Spleen (tissue), 11 donors: Measurements from ENCODE around the gene LPP. TPM values are rescaled to one million over a fixed set of nuclear protein-coding genes. Genes with fewer than 3 reads are reported as not detected.

Experiments
- DNase-seq: peaks from one replicate; pipeline ENCODE4 v3.0.0-alpha.2; 2020
- H3K27ac ChIP-seq, 8 donors: fragments of 200-600 bp; sonication (generic) in 7 of 8; 1 replicate in 4 of 8; 2 replicates in 4 of 8; pipeline versions ENCODE4 v1.5.0 to v1.8.0; 2016 to 2021; ENCODE audit warnings: inconsistent platforms in 4 of 8, mild to moderate bottlenecking in 4 of 8, moderate library complexity in 1 of 8
- H3K27me3 ChIP-seq, 7 donors: fragments of 200-600 bp; sonication (generic) in 6 of 7; replicated peaks in 1 of 7; 1 replicate in 4 of 7; 2 replicates in 3 of 7; pipeline versions ENCODE4 v1.5.0 to v1.8.0; 2016 to 2021; ENCODE audit warnings: inconsistent platforms in 3 of 7, mild to moderate bottlenecking in 1 of 7
- H3K36me3 ChIP-seq, 6 donors: fragments of 200-600 bp; sonication (generic) in 5 of 6; 1 replicate in 4 of 6; 2 replicates in 2 of 6; pipeline versions ENCODE4 v1.5.0 to v1.8.0; 2016 to 2021; ENCODE audit warnings: inconsistent platforms in 2 of 6
- H3K4me1 ChIP-seq, 6 donors: fragments of 200-600 bp; sonication (generic) in 5 of 6; 1 replicate in 3 of 6; 2 replicates in 3 of 6; pipeline versions ENCODE4 v1.5.0 to v1.8.0; 2016 to 2021; ENCODE audit warnings: inconsistent platforms in 3 of 6
- H3K4me3 ChIP-seq, 8 donors: fragments of 200-600 bp; sonication (generic) in 7 of 8; 1 replicate in 4 of 8; 2 replicates in 4 of 8; pipeline versions ENCODE4 v1.5.0 to v1.8.0; 2016 to 2021; ENCODE audit warnings: inconsistent platforms in 4 of 8, mild to moderate bottlenecking in 4 of 8, moderate library complexity in 2 of 8
- H3K9me3 ChIP-seq, 8 donors: fragments of 200-600 bp; sonication (generic) in 7 of 8; 1 replicate in 4 of 8; 2 replicates in 4 of 8; pipeline versions ENCODE4 v1.5.0 to v1.8.0; 2016 to 2021; ENCODE audit warnings: inconsistent platforms in 4 of 8
- CTCF ChIP-seq, 11 experiments: fragments of 200-600 bp in 7 of 11; fragments of 450-650 bp in 4 of 11; sonication (generic) in 4 of 11; IDR thresholded peaks in 8 of 11; conservative IDR thresholded peaks in 3 of 11; 1 replicate in 7 of 11; 2 replicates in 4 of 11; pipeline versions ENCODE4 v1.4.0 to v1.8.0; 2016 to 2021; ENCODE audit warnings: antibody characterized with exemption in 11 of 11, inconsistent platforms in 4 of 11, mild to moderate bottlenecking in 1 of 11
- POLR2A ChIP-seq, 3 donors: fragments of 450-650 bp; IDR thresholded peaks; one replicate each; pipeline ENCODE4 v1.5.1; 2017; ENCODE audit warnings: antibody characterized with exemption in 3 of 3, mild to moderate bottlenecking in 1 of 3
- POLR2AphosphoS5 ChIP-seq, 3 donors: sonication (generic); formaldehyde crosslinking; IDR thresholded peaks; one replicate each; pipeline ENCODE4 v1.5.1; 2017; ENCODE audit warnings: antibody characterized with exemption in 3 of 3
- WGBS, 5 donors: extraction: QIAGEN DNeasy Blood & Tissue Kit in 3 of 5; methylation state at CpG; one replicate each; pipeline versions ENCODE4 v1.1.5 to v1.1.7; 2013 to 2018; 5-methylcytosine and 5-hydroxymethylcytosine counted together
- intact Hi-C: fragments of 100-400 bp; cut with DNase I; formaldehyde crosslinking; loops from one replicate; pipeline ENCODE4 v1.15.0; 2023; ENCODE audit warnings: low total_unique reads
- polyA plus RNA-seq, 3 donors: library from polyadenylated mRNA; stranded (reverse); fragments of 200-250 nt; gene quantifications; one replicate each; pipeline ENCODE4 v1.2.1, GENCODE V29; 2013
- total RNA-seq, 7 donors: library from RNA; depleted of rRNA in 3 of 7; stranded (reverse); fragments of >200 nt in 3 of 7; fragmentation: NEBNext Ultra II Directional in 4 of 7; extraction: Animal tissue kit (Norgen Biotek cat#: 25700) in 4 of 7; gene quantifications; one replicate each; pipeline versions ENCODE4 v1.1.0 to v1.2.1, GENCODE V29; 2016 to 2021
- donor health status: healthy with polysubstance abuse.
- donor health status: DM: no; HTN: no; CAD: no; lungs with moderate emphysema.
- donor health status: DM: no; HTN: no; CAD: no.
- donor health status: Bipolar disorder and iron deficiency.
- donor health status: healthy.
- donor health status: DM: no; HTN: no; CAD: no.
- donor health status: DM: yes; HTN: yes; CAD: no.

Gene LPP
- total and polyA plus RNA-seq, 10 donors: 2.4 to 270 (median 156) TPM

GRCh38 chr3:188807006-188807405 is 653.0 kb downstream of the LPP start:
- Histone ChIP-seq H3K9me3 (peaks cover 0 to 40% (median 35%) of the 10 kb centered on the region in 8 donors), H3K4me3 (no peak overlapping the region), H3K36me3 (peaks cover 0 to 15% (median 0%) of the 10 kb centered on the region in 6 donors), H3K27ac (no peak overlapping the region), H3K4me1 (no peaks in the 10 kb centered on the region), H3K27me3 (no peaks in the 10 kb centered on the region)
- intact Hi-C loops: no loop called here
- no peak for DNase-seq
- 96 to 98% (median 98%) methylated on average over 1 of the region's 1 CpG for WGBS, 5 donors
- TF ChIP-seq CTCF (IDR thresholded peaks at IDR 0.05 in 8 of 11, conservative IDR thresholded peaks at IDR 0.05 in 3 of 11) (no peak), POLR2A (IDR thresholded peaks at IDR 0.05) (no peak), POLR2AphosphoS5 (IDR thresholded peaks at IDR 0.05) (no peak)

- 87 to 100% (median 91%) methylated on average over 1 of the region's 1 CpG for WGBS, 5 donors
- intact Hi-C loops: no loop called here
- Histone ChIP-seq H3K4me1 (no peaks in the 10 kb centered on the region), H3K4me3 (no peak overlapping the region), H3K27me3 (no peaks in the 10 kb centered on the region), H3K27ac (no peak overlapping the region), H3K9me3 (peaks cover 0 to 23% (median 20%) of the 10 kb centered on the region in 8 donors), H3K36me3 (peaks cover 0 to 15% (median 0%) of the 10 kb centered on the region in 6 donors)
- TF ChIP-seq CTCF (IDR thresholded peaks at IDR 0.05 in 8 of 11, conservative IDR thresholded peaks at IDR 0.05 in 3 of 11): no peak
- no peak for TF ChIP-seq POLR2A (IDR thresholded peaks at IDR 0.05)
- TF ChIP-seq POLR2AphosphoS5 (IDR thresholded peaks at IDR 0.05): no peak
- DNase-seq: no peak
Observed at GRCh38 chr3:188812198-188812597, 658.2 kb downstream of the LPP start.

GRCh38 chr3:188814581-188814980 is 660.6 kb downstream of the LPP start:
- DNase-seq: no peak
- no peaks in the 10 kb centered on the region for H3K36me3 ChIP-seq
- intact Hi-C loops: no loop called here
- no peaks in the 10 kb centered on the region for H3K9me3 ChIP-seq
- no peaks in the 10 kb centered on the region for H3K27me3 ChIP-seq
- H3K4me1 ChIP-seq: peaks cover 0 to 20% (median 4%) of the 10 kb centered on the region in 6 donors
- no peak overlapping the region for H3K4me3 ChIP-seq
- no peak for TF ChIP-seq POLR2A (IDR thresholded peaks at IDR 0.05)
- no peak for TF ChIP-seq POLR2AphosphoS5 (IDR thresholded peaks at IDR 0.05)
- TF ChIP-seq CTCF (IDR thresholded peaks at IDR 0.05 in 8 of 11, conservative IDR thresholded peaks at IDR 0.05 in 3 of 11): no peak
- no peak overlapping the region for H3K27ac ChIP-seq
- WGBS, 5 donors: 95 to 99% (median 97%) methylated on average over 2 of the region's 2 CpGs

GRCh38 chr3:188817103-188817934 is 663.4 kb downstream of the LPP start:
- intact Hi-C loops: no loop called here
- TF ChIP-seq CTCF (IDR thresholded peaks at IDR 0.05 in 8 of 11, conservative IDR thresholded peaks at IDR 0.05 in 3 of 11) (no peak), POLR2A (IDR thresholded peaks at IDR 0.05) (no peak), POLR2AphosphoS5 (IDR thresholded peaks at IDR 0.05) (no peak)
- H3K27me3 ChIP-seq: no peaks in the 10 kb centered on the region
- no peaks in the 10 kb centered on the region for H3K36me3 ChIP-seq
- H3K4me3 ChIP-seq: no peak overlapping the region
- WGBS, 5 donors: 71 to 94% (median 82%) methylated on average over 7 of the region's 7 CpGs
- no peaks in the 10 kb centered on the region for H3K9me3 ChIP-seq
- H3K4me1 ChIP-seq: peaks cover 0 to 44% (median 11%) of the 10 kb centered on the region in 6 donors
- H3K27ac ChIP-seq: peak overlapping the region in 2 of 8 donors; percentile 5 to 10
- DNase-seq: no peak
